Measurements from ENCODE around the gene CCSER2. TPM values are rescaled to one million over a fixed set of nuclear protein-coding genes. Genes with fewer than 3 reads are reported as not detected.

Gene CCSER2
- total RNA-seq, 4 donors from 2014 or later, result 26.4 to 48.3 (median 31.7) TPM

- intact Hi-C loops (cut with DNase I), result no loop called here
- H3K4me1 ChIP-seq, result peaks cover 0 to 31% (median 0%) of the 10 kb centered on the region in 3 donors
- no peak overlapping the region for H3K4me3 ChIP-seq
- WGBS, 2 donors, result 69 to 71% methylated on average over 8 of the region's 8 CpGs
- no peak for DNase-seq
- TF ChIP-seq POLR2A (IDR thresholded peaks at IDR 0.05) (no peak), CTCF (IDR thresholded peaks at IDR 0.05) (no peak)
- H3K27me3 ChIP-seq, result no peaks in the 10 kb centered on the region
- peaks cover 0 to 3% (median 0%) of the 10 kb centered on the region in 3 donors for H3K36me3 ChIP-seq
- H3K9me3 ChIP-seq, result peaks cover 0 to 8% (median 0%) of the 10 kb centered on the region in 3 donors
- H3K27ac ChIP-seq, result no peak overlapping the region
Measured at GRCh38 chr10:84521013-84521412, 192.6 kb downstream of the CCSER2 start.

GRCh38 chr10:84521468-84521867 is 193.1 kb downstream of the CCSER2 start:
- no peak for DNase-seq
- Histone ChIP-seq H3K36me3 (no peaks in the 10 kb centered on the region), H3K27ac (no peak overlapping the region), H3K4me1 (peaks cover 0 to 33% (median 0%) of the 10 kb centered on the region in 3 donors), H3K27me3 (no peaks in the 10 kb centered on the region), H3K4me3 (no peak overlapping the region), H3K9me3 (peaks cover 0 to 10% (median 0%) of the 10 kb centered on the region in 3 donors)
- WGBS, 2 donors, result 84 to 88% methylated on average over 2 of the region's 2 CpGs
- intact Hi-C loops (cut with DNase I), result no loop called here
- no peak for TF ChIP-seq POLR2A (IDR thresholded peaks at IDR 0.05)
- TF ChIP-seq CTCF (IDR thresholded peaks at IDR 0.05), result no peak

- Histone ChIP-seq H3K27ac (peak overlapping the region in 1 of 4 donors; percentile 6), H3K9me3 (peaks cover 0 to 10% (median 0%) of the 10 kb centered on the region in 3 donors), H3K4me1 (peaks cover 6 to 45% (median 9%) of the 10 kb centered on the region in 3 donors), H3K27me3 (no peaks in the 10 kb centered on the region), H3K4me3 (no peak overlapping the region), H3K36me3 (no peaks in the 10 kb centered on the region)
- intact Hi-C loops (cut with DNase I), result no loop called here
- TF ChIP-seq CTCF (IDR thresholded peaks at IDR 0.05) (no peak), POLR2A (IDR thresholded peaks at IDR 0.05) (no peak)
- WGBS, 2 donors, result 57 to 59% methylated on average over 9 of the region's 9 CpGs
- DNase-seq, result no peak
Measured at GRCh38 chr10:84522612-84523462, 194.4 kb downstream of the CCSER2 start.

- H3K27ac ChIP-seq, result no peak overlapping the region
- peaks cover 0 to 10% (median 0%) of the 10 kb centered on the region in 3 donors for H3K9me3 ChIP-seq
- WGBS, 2 donors, result 29 to 38% methylated on average over 4 to 5 of the region's 5 CpGs
- H3K4me3 ChIP-seq, result no peak overlapping the region
- TF ChIP-seq POLR2A (IDR thresholded peaks at IDR 0.05) (no peak), CTCF (IDR thresholded peaks at IDR 0.05) (no peak)
- DNase-seq, result no peak
- H3K27me3 ChIP-seq, result no peaks in the 10 kb centered on the region
- no peaks in the 10 kb centered on the region for H3K36me3 ChIP-seq
- intact Hi-C loops (cut with DNase I), result no loop called here
- H3K4me1 ChIP-seq, result peaks cover 6 to 52% (median 13%) of the 10 kb centered on the region in 3 donors
Measured at GRCh38 chr10:84523526-84523925, 195.1 kb downstream of the CCSER2 start.

GRCh38 chr10:84524435-84524834 is 196.0 kb downstream of the CCSER2 start:
- no peak overlapping the region for H3K4me3 ChIP-seq
- intact Hi-C loops (cut with DNase I), result no loop called here
- TF ChIP-seq POLR2A (IDR thresholded peaks at IDR 0.05) (no peak), CTCF (IDR thresholded peaks at IDR 0.05) (no peak)
- no peak overlapping the region for H3K27ac ChIP-seq
- H3K9me3 ChIP-seq, result peaks cover 0 to 10% (median 0%) of the 10 kb centered on the region in 3 donors
- H3K36me3 ChIP-seq, result no peaks in the 10 kb centered on the region
- DNase-seq, result no peak
- peaks cover 6 to 55% (median 13%) of the 10 kb centered on the region in 3 donors for H3K4me1 ChIP-seq
- H3K27me3 ChIP-seq, result no peaks in the 10 kb centered on the region

Measured in esophagus squamous epithelium (tissue), 5 donors.